Nephron progenitor cell (in vitro differentiated cells): Measurements from ENCODE around the gene ZNF438.

Experiments
- DNase-seq: peaks from one replicate; pipeline ENCODE4 v3.0.0; 2021
- H3K27ac Mint-ChIP-seq: 2 replicates; pipeline ENCODE4 v1.8.0; 2021; ENCODE audit warnings: mild to moderate bottlenecking, moderate library complexity, mixed read lengths
- H3K27me3 Mint-ChIP-seq: 2 replicates; pipeline ENCODE4 v1.8.0; 2021; ENCODE audit warnings: mild to moderate bottlenecking, low read depth, mixed read lengths; ENCODE audit not compliant: poor library complexity
- H3K36me3 Mint-ChIP-seq: 2 replicates; pipeline ENCODE4 v1.8.0; 2021; ENCODE audit warnings: low read depth, mixed read lengths
- H3K4me1 Mint-ChIP-seq: 2 replicates; pipeline ENCODE4 v1.8.0; 2021; ENCODE audit warnings: mixed read lengths
- H3K4me3 Mint-ChIP-seq: 2 replicates; pipeline ENCODE4 v1.8.0; 2021; ENCODE audit warnings: mild to moderate bottlenecking, moderate library complexity, mixed read lengths
- H3K9me3 Mint-ChIP-seq: 2 replicates; pipeline ENCODE4 v1.8.0; 2021; ENCODE audit warnings: mild to moderate bottlenecking, moderate library complexity, mixed read lengths
- TF ChIP-seq, protein P1 (sequence below): fragments of 200-600 bp; sonication (generic); IDR thresholded peaks from 2 replicates; pipeline ENCODE4 v1.5.0; 2021; ENCODE audit warnings: antibody characterized with exemption

The ZNF438 gene

DNA sequence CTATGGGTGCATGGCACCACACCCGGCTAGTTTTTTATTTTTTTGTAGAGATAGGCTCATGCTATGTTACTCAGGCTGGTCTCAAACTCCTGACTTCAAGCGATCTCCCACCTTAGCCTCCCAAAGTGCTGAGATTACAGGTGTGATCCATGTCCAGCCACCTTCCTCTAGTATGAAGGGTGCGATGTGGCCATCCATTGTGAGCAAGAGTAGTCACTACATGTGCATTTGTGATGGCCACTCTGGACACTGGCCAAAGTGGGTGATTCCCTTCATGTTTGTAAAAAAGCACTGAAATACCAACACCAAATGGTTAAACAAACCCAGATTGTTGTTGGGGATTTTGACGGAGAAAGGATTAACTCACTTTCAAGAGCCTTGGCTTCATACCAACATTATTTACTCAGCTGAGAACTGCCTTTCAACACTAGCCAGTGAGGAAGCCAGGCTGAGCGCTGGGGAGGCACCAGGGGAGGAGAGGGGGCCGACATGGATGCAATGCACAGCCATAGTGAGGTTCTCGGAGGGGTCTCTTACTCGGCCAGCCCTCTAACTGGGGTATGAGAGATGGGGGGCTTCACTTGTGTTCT lies 204.0 kb downstream of the ZNF438 start:
- no peak overlapping the region for H3K4me3 Mint-ChIP-seq
- TF ChIP-seq, protein P1, sequence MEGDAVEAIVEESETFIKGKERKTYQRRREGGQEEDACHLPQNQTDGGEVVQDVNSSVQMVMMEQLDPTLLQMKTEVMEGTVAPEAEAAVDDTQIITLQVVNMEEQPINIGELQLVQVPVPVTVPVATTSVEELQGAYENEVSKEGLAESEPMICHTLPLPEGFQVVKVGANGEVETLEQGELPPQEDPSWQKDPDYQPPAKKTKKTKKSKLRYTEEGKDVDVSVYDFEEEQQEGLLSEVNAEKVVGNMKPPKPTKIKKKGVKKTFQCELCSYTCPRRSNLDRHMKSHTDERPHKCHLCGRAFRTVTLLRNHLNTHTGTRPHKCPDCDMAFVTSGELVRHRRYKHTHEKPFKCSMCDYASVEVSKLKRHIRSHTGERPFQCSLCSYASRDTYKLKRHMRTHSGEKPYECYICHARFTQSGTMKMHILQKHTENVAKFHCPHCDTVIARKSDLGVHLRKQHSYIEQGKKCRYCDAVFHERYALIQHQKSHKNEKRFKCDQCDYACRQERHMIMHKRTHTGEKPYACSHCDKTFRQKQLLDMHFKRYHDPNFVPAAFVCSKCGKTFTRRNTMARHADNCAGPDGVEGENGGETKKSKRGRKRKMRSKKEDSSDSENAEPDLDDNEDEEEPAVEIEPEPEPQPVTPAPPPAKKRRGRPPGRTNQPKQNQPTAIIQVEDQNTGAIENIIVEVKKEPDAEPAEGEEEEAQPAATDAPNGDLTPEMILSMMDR: no peak
- no peak for DNase-seq
- H3K27ac Mint-ChIP-seq: no peak overlapping the region
- peaks cover 46% of the 10 kb centered on the region for H3K4me1 Mint-ChIP-seq
- H3K27me3 Mint-ChIP-seq: peaks cover 7% of the 10 kb centered on the region
- no peaks in the 10 kb centered on the region for H3K9me3 Mint-ChIP-seq
- no peaks in the 10 kb centered on the region for H3K36me3 Mint-ChIP-seq

DNA sequence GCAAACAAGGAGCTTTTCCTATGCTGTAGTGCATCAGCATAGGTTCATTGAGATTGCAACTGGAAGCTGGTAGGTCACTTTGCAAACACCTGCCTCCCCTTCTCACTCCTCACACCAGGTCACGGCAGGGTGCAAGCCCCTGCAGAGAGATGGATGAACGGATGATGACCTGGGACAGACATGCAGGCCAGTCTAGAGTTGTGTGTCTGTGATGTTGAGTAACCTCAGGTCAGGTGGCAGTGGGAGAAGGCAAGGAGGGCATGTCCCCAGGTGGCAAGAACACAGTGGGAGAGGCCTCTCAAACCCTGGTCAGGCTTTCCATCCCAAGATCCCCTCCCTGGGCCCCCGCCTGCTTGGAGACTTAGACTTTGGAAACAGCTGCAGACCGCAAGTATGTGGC lies 205.0 kb downstream of the ZNF438 start:
- DNase-seq: no peak
- H3K4me3 Mint-ChIP-seq: no peak overlapping the region
- H3K36me3 Mint-ChIP-seq: no peaks in the 10 kb centered on the region
- peaks cover 7% of the 10 kb centered on the region for H3K27me3 Mint-ChIP-seq
- peaks cover 45% of the 10 kb centered on the region for H3K4me1 Mint-ChIP-seq
- H3K27ac Mint-ChIP-seq: no peak overlapping the region
- H3K9me3 Mint-ChIP-seq: no peaks in the 10 kb centered on the region
- TF ChIP-seq, protein P1: no peak

DNA sequence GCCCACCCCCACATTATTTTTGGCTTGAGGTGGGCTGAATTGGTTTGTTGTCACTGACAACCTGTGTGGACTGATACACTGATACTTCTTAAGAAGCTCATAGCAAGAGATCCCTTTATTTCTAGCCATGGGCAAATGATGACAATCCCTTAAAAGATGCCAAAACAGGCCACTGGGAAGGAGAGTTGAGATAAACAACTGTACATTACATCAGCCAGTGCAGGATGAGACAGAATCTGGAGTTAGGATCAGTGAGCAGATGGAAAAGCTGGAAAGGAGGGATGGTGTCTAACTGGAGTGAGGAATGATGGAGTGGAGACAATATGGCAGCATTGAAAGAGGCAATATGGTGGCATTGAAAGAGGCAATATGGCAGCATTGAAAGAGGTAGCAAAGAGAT lies 206.2 kb downstream of the ZNF438 start:
- Mint-ChIP-seq H3K36me3 (no peaks in the 10 kb centered on the region), H3K4me3 (no peak overlapping the region), H3K27me3 (peaks cover 7% of the 10 kb centered on the region), H3K9me3 (no peaks in the 10 kb centered on the region), H3K4me1 (peaks cover 44% of the 10 kb centered on the region), H3K27ac (no peak overlapping the region)
- TF ChIP-seq, protein P1: no peak
- no peak for DNase-seq

DNA sequence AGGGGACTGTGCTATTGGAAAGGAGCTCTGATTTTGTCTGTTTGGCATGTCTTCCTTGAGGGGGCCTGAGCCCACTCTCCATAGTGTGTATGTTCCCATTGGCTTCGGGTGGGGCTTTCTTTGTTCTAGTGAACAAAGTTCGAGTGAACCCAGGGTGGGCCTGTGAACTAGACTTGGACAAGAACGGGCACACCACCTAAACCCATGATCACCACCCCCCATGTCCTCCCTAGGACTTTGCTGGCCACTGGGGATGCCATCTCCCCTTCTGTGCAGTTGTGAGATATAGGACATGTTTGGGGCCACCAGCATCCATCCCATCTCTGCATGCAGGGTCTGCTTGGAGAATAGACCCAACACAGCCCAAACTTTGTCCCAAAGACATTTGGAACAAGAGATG lies 206.6 kb downstream of the ZNF438 start:
- TF ChIP-seq, protein P1: no peak
- no peaks in the 10 kb centered on the region for H3K9me3 Mint-ChIP-seq
- H3K27me3 Mint-ChIP-seq: peaks cover 11% of the 10 kb centered on the region
- peaks cover 44% of the 10 kb centered on the region for H3K4me1 Mint-ChIP-seq
- DNase-seq: no peak
- no peaks in the 10 kb centered on the region for H3K36me3 Mint-ChIP-seq
- no peak overlapping the region for H3K4me3 Mint-ChIP-seq
- no peak overlapping the region for H3K27ac Mint-ChIP-seq

DNA sequence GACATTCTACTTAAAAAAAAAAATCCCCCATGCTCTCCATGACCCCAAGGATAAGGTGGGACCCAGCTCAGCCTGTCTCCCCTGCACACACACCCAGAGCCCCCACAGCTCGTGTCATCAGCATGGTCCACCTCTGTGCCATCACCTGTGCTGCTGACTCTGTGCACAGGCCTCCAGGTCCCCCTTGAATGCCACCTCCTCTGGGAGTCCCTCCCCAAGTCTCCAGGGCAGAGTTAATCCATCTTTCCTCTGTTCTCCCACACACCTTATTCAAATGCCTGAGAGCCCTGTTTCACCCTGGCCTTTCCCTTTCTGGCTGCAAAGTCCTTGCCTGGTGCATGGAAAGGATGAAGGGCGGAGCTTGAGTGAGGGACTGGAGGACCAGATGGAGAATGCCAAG lies 208.0 kb downstream of the ZNF438 start:
- Mint-ChIP-seq H3K9me3 (no peaks in the 10 kb centered on the region), H3K4me1 (peaks cover 47% of the 10 kb centered on the region), H3K36me3 (no peaks in the 10 kb centered on the region), H3K27ac (no peak overlapping the region), H3K4me3 (no peak overlapping the region), H3K27me3 (peaks cover 19% of the 10 kb centered on the region)
- DNase-seq: no peak
- TF ChIP-seq, protein P1: no peak

DNA sequence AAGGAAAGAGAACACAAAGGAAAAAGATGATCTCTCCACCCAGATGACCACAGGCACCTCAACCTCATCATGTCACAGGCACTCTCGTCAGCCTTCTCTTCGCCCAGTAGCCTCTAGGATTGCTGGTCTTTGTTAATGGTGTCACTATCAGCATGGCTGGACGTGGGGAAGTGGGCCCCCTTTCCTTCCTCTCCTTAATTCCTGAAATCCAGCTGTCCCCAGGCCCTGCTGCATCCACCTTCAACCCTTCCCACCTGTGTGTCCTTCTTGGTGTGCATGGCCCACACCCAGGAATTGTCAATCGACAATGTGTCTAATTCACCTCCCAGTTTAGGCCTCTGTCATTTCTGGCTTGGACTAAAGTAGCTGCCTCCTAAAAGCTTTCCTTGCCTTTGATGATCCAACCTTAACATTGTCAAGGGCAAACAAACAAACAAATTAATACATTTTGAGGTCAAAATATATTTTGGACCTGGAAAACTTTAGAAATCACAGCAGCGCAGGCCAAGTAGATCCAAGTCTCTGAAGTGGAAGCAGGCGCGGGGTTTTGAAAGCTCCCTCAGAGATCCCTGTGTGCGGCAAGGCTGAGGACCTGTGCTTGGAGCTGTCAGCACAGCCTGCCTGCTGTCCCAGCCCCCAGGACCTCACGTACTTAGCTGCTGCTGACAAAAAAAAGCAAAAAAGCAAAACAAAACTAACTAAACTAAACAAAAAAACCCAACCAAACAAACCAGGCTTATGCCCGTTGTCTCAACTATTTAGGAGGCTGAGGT lies 208.8 kb downstream of the ZNF438 start:
- peaks cover 55% of the 10 kb centered on the region for H3K4me1 Mint-ChIP-seq
- peaks cover 19% of the 10 kb centered on the region for H3K27me3 Mint-ChIP-seq
- TF ChIP-seq, protein P1: no peak
- DNase-seq: no peak
- H3K27ac Mint-ChIP-seq: peak overlapping the region; percentile 10
- no peak overlapping the region for H3K4me3 Mint-ChIP-seq
- no peaks in the 10 kb centered on the region for H3K36me3 Mint-ChIP-seq
- no peaks in the 10 kb centered on the region for H3K9me3 Mint-ChIP-seq
